HCT116 (cell line): Measurements from ENCODE around the gene CDH13. TPM values are rescaled to one million over a fixed set of nuclear protein-coding genes. Genes with fewer than 3 reads are reported as not detected.

Experiments used
- ATAC-seq: fragments of 200-7000 bp; cut with Tn5 transposase; 2 replicates; pipeline ENCODE4 v1.9.1; 2020; ENCODE audit warnings: mild to moderate bottlenecking, moderate library complexity
- BruUV-seq: library from RNA; stranded (reverse); fragments of 400-500 nt; replicated peaks from 2 replicates; lab custom pipeline; 2021; lab: Mats Ljungman, UMichigan
- CTCF ChIA-PET: fragments of 300-600 bp; sonication (Branson Sonifier 250); formaldehyde crosslinking; loops from one replicate; lab custom pipeline; 2021; ENCODE audit warnings: antibody characterized with exemption; lab: Charles Lee
- POLR2A ChIA-PET: fragments of 300-600, 350-600 bp; sonication (Branson Sonifier 250); formaldehyde crosslinking; loops from one replicate; lab custom pipeline; 2021; ENCODE audit warnings: antibody characterized with exemption; lab: Charles Lee
- RAD21 ChIA-PET, 2 experiments: fragments of 300-600 bp; sonication (Branson Sonifier 250); formaldehyde crosslinking; loops; one replicate each; lab custom pipeline; 2023; ENCODE audit warnings: low total read pairs in 2 of 2; ENCODE audit not compliant: uncharacterized antibody in 2 of 2, unreplicated experiment in 2 of 2, low non-redundant PET in 1 of 2; lab: Charles Lee
- DNase-seq: peaks from one replicate; pipeline ENCODE4 v3.0.0-alpha.2; 2010; ENCODE audit warnings: low read depth, low spot score
- H2AFZ ChIP-seq: fragments of 200-600 bp; shearing (Covaris generic), sonication (generic); 2 replicates; pipeline ENCODE4 v1.6.1; 2017; ENCODE audit warnings: low read depth, mixed run types, mixed read lengths, antibody characterized with exemption, low read length; ENCODE audit not compliant: poor library complexity, severe bottlenecking
- H3K27ac ChIP-seq: 2 replicates; pipeline ENCODE4 v1.5.1; 2012; ENCODE audit warnings: low read depth, low read length
- H3K27me3 ChIP-seq: fragments of 200-600 bp; sonication (generic); 2 replicates; pipeline ENCODE4 v1.6.1; 2016; ENCODE audit warnings: mixed run types, low read length, mixed read lengths; ENCODE audit not compliant: insufficient read depth
- H3K36me3 ChIP-seq, 2 experiments: fragments of 200-500 bp in 1 of 2; fragments of 200-600 bp in 1 of 2; sonication (Bioruptor generic) in 1 of 2; sonication (generic) in 1 of 2; 2 replicates each; pipeline versions ENCODE4 v1.5.1 to v1.6.1; 2014 to 2016; ENCODE audit warnings: low read length in 2 of 2, inconsistent platforms in 1 of 2, mixed read lengths in 1 of 2, mixed run types in 1 of 2; ENCODE audit not compliant: insufficient read depth in 2 of 2, control insufficient read depth in 1 of 2
- H3K4me1 ChIP-seq, 2 experiments: fragments of 200-600 bp in 1 of 2; sonication (generic) in 1 of 2; 2 replicates each; pipeline versions ENCODE4 v1.5.1 to v1.6.1; 2012 to 2017; ENCODE audit warnings: low read length in 2 of 2, inconsistent platforms in 1 of 2, mild to moderate bottlenecking in 1 of 2, mixed read lengths in 1 of 2, mixed run types in 1 of 2, moderate library complexity in 1 of 2; ENCODE audit not compliant: insufficient read depth in 2 of 2, control insufficient read depth in 1 of 2
- H3K4me2 ChIP-seq: fragments of 200-600 bp; sonication (generic); 2 replicates; pipeline ENCODE4 v1.6.1; 2017; ENCODE audit warnings: mixed run types, low read length, mixed read lengths
- H3K4me3 ChIP-seq, 2 experiments: fragments of 200-600 bp in 1 of 2; sonication (generic) in 1 of 2; replicated peaks in 1 of 2; 2 replicates each; pipeline ENCODE4 v1.5.1; 2011 to 2016; ENCODE audit warnings: low read length in 2 of 2, control low read depth in 1 of 2, low read depth in 1 of 2, mild to moderate bottlenecking in 1 of 2, mixed read lengths in 1 of 2, mixed run types in 1 of 2
- H3K79me2 ChIP-seq: fragments of 200-600 bp; sonication (generic); 2 replicates; pipeline ENCODE4 v1.6.1; 2017; ENCODE audit warnings: mild to moderate bottlenecking, mixed run types, low read length, moderate library complexity, mixed read lengths; ENCODE audit not compliant: insufficient read depth
- H3K9ac ChIP-seq: fragments of 200-600 bp; sonication (generic); 2 replicates; pipeline ENCODE4 v1.6.1; 2016; ENCODE audit warnings: low read length, mixed read lengths
- H3K9me2 ChIP-seq: fragments of 200-600 bp; sonication (generic), shearing (Covaris generic); 2 replicates; pipeline ENCODE4 v1.6.1; 2017; ENCODE audit warnings: mixed run types, mild to moderate bottlenecking, moderate library complexity; ENCODE audit not compliant: insufficient read depth
- H3K9me3 ChIP-seq, 2 experiments: fragments of 200-500 bp in 1 of 2; fragments of 200-600 bp in 1 of 2; sonication (Bioruptor generic) in 1 of 2; sonication (generic) in 1 of 2; 2 replicates each; pipeline ENCODE4 v1.6.1; 2014 to 2017; ENCODE audit warnings: low read length in 2 of 2, mixed read lengths in 2 of 2, inconsistent platforms in 1 of 2, low read depth in 1 of 2, mild to moderate bottlenecking in 1 of 2, mixed run types in 1 of 2, moderate library complexity in 1 of 2; ENCODE audit not compliant: control insufficient read depth in 1 of 2, insufficient read depth in 1 of 2
- H4K20me1 ChIP-seq: fragments of 200-600 bp; sonication (generic), shearing (Covaris generic); 2 replicates; pipeline ENCODE4 v1.6.1; 2017; ENCODE audit warnings: mixed run types, mild to moderate bottlenecking, moderate library complexity; ENCODE audit not compliant: insufficient read depth
- ATF3 ChIP-seq: IDR thresholded peaks from 2 replicates; pipeline ENCODE4 v1.6.1; 2012
- CEBPB ChIP-seq: IDR thresholded peaks from 2 replicates; pipeline ENCODE4 v1.6.1; 2012; ENCODE audit warnings: low read depth
- EGR1 ChIP-seq: IDR thresholded peaks from 2 replicates; pipeline ENCODE4 v1.6.1; 2012; ENCODE audit warnings: low read depth
- ELF1 ChIP-seq: IDR thresholded peaks from 2 replicates; pipeline ENCODE4 v1.6.1; 2012; ENCODE audit warnings: low read depth, borderline replicate concordance
- EZH2 ChIP-seq: fragments of 200-600 bp; sonication (generic); IDR thresholded peaks from 2 replicates; pipeline ENCODE4 v1.6.1; 2017; ENCODE audit warnings: antibody characterized with exemption, mixed run types
- EZH2phosphoT487 ChIP-seq: fragments of 200-600 bp; IDR thresholded peaks from 2 replicates; pipeline ENCODE4 v1.6.1; 2018; ENCODE audit warnings: antibody characterized with exemption, borderline replicate concordance
- MAX ChIP-seq: IDR thresholded peaks from 2 replicates; pipeline ENCODE4 v1.6.1; 2012
- POLR2A ChIP-seq: IDR thresholded peaks from 2 replicates; pipeline ENCODE4 v1.7.0; 2011; ENCODE audit warnings: borderline replicate concordance; ENCODE audit not compliant: insufficient read depth, insufficient read length; ENCODE audit errors: extremely low read depth
- POLR2AphosphoS5 ChIP-seq: IDR thresholded peaks from 2 replicates; pipeline ENCODE4 v1.6.1; 2011; ENCODE audit warnings: mild to moderate bottlenecking, low read depth, low read length, moderate library complexity
- RAD21 ChIP-seq: IDR thresholded peaks from 2 replicates; pipeline ENCODE4 v1.6.1; 2012; ENCODE audit warnings: low read depth, mild to moderate bottlenecking
- TCF7L2 ChIP-seq: IDR thresholded peaks from 2 replicates; pipeline ENCODE4 v1.7.0; 2011; ENCODE audit warnings: borderline replicate concordance, inconsistent platforms; ENCODE audit not compliant: insufficient read depth, insufficient read length; ENCODE audit errors: extremely low read depth
- ZBTB33 ChIP-seq: IDR thresholded peaks from 2 replicates; pipeline ENCODE4 v1.6.1; 2011; ENCODE audit warnings: mild to moderate bottlenecking, low read length, moderate library complexity; ENCODE audit not compliant: insufficient replicate concordance; ENCODE audit errors: extremely low read depth
- intact Hi-C: fragments of 100-400 bp; cut with micrococcal nuclease; formaldehyde crosslinking; loops from 2 replicates; pipeline ENCODE4 v1.10.0; 2022
- total RNA-seq: library from RNA; stranded (reverse); gene quantifications from one replicate; pipeline ENCODE4 v1.2.1, GENCODE V29; 2021; ENCODE audit not compliant: unreplicated experiment

The CDH13 gene
- total RNA-seq, 1 experiment from 2014 or later = not detected

- Histone ChIP-seq H3K27ac (no peak overlapping the region), H3K9me3 (peaks cover 17 to 18% of the 10 kb centered on the region in 2 experiments; a peak in 3 of 4 replicates), H4K20me1 (no peaks in the 10 kb centered on the region), H3K27me3 (no peaks in the 10 kb centered on the region), H3K4me1 (no peaks in the 10 kb centered on the region), H3K4me2 (no peak overlapping the region), H3K79me2 (no peaks in the 10 kb centered on the region), H3K36me3 (no peaks in the 10 kb centered on the region), H2AFZ (no peak overlapping the region), H3K4me3 (no peak overlapping the region)
- ChIA-PET CTCF (no interaction called here), RAD21 (no interaction called here)
- intact Hi-C loops = no loop called here
- no TSS peak for BruUV-seq
- TF ChIP-seq POLR2A (no peak), MAX (no peak)
- TF ChIP-seq, all 23 proteins: peak for 0
- no peaks in the 10 kb centered on the region for H3K9me2 ChIP-seq
- H3K9ac ChIP-seq = no peak overlapping the region
- POLR2A ChIA-PET = no interaction called here
- no peak for DNase-seq
- ATAC-seq = no peak
These were observed 218.3 kb downstream of the CDH13 start for GRCh38 chr16:82845116-82845515.

- Histone ChIP-seq H3K27ac (no peak overlapping the region), H2AFZ (no peak overlapping the region), H3K4me1 (no peaks in the 10 kb centered on the region), H3K9ac (no peak overlapping the region), H3K4me3 (no peak overlapping the region), H4K20me1 (no peaks in the 10 kb centered on the region), H3K4me2 (no peak overlapping the region), H3K27me3 (no peaks in the 10 kb centered on the region), H3K36me3 (no peaks in the 10 kb centered on the region), H3K79me2 (no peaks in the 10 kb centered on the region), H3K9me2 (no peaks in the 10 kb centered on the region), H3K9me3 (peaks cover 8 to 19% of the 10 kb centered on the region in 2 experiments; a peak in 3 of 4 replicates)
- no peak for DNase-seq
- ChIA-PET POLR2A (no interaction called here), CTCF (no interaction called here), RAD21 (no interaction called here)
- no peak for ATAC-seq
- no TSS peak for BruUV-seq
- no peak for TF ChIP-seq ATF3
- TF ChIP-seq POLR2AphosphoS5 = no peak
- no peak for TF ChIP-seq TCF7L2
- TF ChIP-seq ELF1 = no peak
- TF ChIP-seq ZBTB33 = no peak
- TF ChIP-seq EGR1 = no peak
- TF ChIP-seq EZH2 = no peak
- TF ChIP-seq MAX = no peak
- TF ChIP-seq CEBPB = no peak
- no peak for TF ChIP-seq EZH2phosphoT487
- no peak for TF ChIP-seq RAD21
- intact Hi-C loops = no loop called here
These were observed 220.0 kb downstream of the CDH13 start for GRCh38 chr16:82846806-82847205.
